GM12872 (cell line): Measurements from ENCODE around the gene CCDC154.

ENCODE experiments used
- TF ChIP-seq, protein P1 (sequence below): IDR thresholded peaks from 3 replicates; pipeline ENCODE4 v1.5.1; 2011; ENCODE audit warnings: low read depth, mild to moderate bottlenecking, low read length, moderate library complexity; ENCODE audit not compliant: insufficient read depth

The CCDC154 gene

DNA sequence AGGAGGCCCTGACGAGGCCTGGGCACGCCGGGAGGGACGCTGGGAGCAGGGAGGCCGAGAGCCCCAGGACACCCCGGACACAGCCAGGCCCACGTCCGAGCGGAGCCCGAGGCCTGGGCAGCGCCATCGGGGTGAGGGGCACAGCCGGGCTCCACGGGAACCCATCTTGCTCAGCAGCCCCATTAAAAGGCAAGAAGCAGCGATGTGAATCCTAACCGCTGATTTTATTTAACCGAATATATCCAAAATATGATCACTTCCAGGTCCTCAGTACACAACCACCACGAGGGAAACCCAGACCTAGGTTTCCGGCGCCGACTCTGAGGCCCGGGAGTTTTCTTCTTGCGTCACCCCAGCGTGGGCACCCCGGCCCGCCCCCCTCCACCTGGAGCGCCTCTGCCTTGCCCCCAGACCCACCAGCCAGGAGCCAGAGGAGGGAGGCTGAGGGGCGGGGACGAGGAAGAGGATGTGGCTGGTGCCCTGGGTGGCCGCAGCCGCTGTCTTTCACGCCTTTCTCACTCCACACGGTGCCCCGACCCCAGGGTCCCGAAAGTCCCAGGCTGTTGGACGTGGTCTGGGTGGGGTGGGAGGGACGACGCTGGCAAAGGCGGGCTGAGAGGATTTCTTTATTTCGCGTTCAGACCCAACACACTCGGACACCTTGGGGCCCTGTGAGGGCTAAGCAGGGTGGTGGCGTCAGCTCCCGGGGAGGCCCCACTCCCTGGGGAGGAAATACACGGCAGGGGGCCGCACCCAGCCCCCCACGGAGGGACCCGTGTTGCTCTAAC is 568 bp upstream of the CCDC154 start:
- TF ChIP-seq, protein P1, sequence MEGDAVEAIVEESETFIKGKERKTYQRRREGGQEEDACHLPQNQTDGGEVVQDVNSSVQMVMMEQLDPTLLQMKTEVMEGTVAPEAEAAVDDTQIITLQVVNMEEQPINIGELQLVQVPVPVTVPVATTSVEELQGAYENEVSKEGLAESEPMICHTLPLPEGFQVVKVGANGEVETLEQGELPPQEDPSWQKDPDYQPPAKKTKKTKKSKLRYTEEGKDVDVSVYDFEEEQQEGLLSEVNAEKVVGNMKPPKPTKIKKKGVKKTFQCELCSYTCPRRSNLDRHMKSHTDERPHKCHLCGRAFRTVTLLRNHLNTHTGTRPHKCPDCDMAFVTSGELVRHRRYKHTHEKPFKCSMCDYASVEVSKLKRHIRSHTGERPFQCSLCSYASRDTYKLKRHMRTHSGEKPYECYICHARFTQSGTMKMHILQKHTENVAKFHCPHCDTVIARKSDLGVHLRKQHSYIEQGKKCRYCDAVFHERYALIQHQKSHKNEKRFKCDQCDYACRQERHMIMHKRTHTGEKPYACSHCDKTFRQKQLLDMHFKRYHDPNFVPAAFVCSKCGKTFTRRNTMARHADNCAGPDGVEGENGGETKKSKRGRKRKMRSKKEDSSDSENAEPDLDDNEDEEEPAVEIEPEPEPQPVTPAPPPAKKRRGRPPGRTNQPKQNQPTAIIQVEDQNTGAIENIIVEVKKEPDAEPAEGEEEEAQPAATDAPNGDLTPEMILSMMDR = no peak

GRCh38 chr16:1443403-1443973 is 868 bp downstream of the CCDC154 start:
- TF ChIP-seq, protein P1 = no peak

DNA sequence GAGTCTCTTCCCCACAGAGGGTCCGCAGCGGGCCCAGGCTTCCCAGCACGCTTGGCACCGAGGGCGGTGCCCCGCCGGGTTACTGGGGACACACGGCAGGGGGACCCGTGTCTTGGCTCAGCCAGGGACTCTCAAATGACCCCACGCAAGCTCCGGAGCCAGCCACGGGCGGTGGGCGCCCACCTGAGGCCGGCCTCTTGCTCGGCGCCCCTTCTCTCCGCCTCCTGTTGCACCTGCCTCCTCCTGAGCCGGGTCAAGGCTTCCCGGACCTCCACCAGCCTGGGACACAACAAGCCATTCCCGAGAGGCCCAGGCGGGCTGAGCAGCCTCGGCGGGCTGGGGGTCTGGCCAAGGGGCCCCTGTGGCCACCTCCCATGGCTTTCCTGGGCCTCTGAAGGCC is 1.7 kb downstream of the CCDC154 start:
- TF ChIP-seq, protein P1 = no peak

- TF ChIP-seq, protein P1 = no peak
Observed at GRCh38 chr16:1441391-1441829, 2.9 kb downstream of the CCDC154 start.

DNA sequence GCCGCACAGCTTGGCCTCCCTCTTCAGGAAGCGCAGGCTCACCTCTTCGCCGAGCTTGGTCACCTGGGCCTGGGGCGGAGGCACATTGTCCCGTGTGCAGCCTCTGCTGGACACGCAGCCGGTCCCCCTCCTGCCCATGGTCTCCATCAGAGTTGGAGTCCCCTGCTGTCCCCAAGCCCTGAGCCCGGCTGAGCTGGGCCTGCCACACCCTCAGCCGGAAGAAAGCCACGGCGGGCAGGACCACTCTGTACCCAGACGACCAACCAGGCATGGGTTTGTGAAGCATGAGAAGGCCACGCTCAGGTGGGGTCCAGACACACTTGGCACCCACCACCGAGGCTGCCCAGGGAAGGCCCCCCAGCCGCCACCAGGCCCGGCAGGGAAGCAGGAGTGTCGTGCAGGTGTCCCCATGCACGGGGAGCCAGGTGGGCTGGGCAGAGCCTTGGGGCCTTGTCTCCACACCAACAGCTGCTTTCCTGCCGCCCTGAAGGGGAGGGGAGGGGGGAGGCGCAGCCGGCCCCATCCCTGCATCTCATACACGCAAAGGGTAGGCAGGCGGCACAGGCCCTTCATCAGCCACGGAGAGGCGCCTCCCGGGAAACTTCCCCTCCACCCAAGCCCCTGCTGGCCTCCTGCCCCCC is 5.2 kb downstream of the CCDC154 start:
- TF ChIP-seq, protein P1 = no peak

- TF ChIP-seq, protein P1 = no peak
Observed at GRCh38 chr16:1438229-1439057, 5.9 kb downstream of the CCDC154 start.

- TF ChIP-seq, protein P1 = no peak
Observed at GRCh38 chr16:1437606-1438005, 6.8 kb downstream of the CCDC154 start.
